Heart left ventricle (tissue), 16 donors: Measurements from ENCODE around the gene MUSK. TPM values are rescaled to one million over a fixed set of nuclear protein-coding genes. Genes with fewer than 3 reads are reported as not detected.

Source experiments
- ATAC-seq, 4 donors: fragments of 200-7000 bp; cut with Tn5 transposase; one replicate each; pipeline ENCODE4 v1.9.1; 2020 to 2022; ENCODE audit warnings: moderate library complexity in 4 of 4, mild to moderate bottlenecking in 3 of 4, moderate number of reproducible peaks in 1 of 4
- DNase-seq, 5 donors: peaks; one replicate each; pipeline ENCODE4 v3.0.0-alpha.2; 2020
- H3K27ac ChIP-seq, 12 donors: fragments of 200-600 bp; sonication (generic) in 4 of 12; one replicate each; pipeline versions ENCODE4 v1.5.0 to v1.8.0; 2016 to 2022; ENCODE audit warnings: mild to moderate bottlenecking in 2 of 12
- H3K27me3 ChIP-seq, 9 donors: fragments of 200-600 bp; sonication (generic) in 2 of 9; one replicate each; pipeline versions ENCODE4 v1.5.1 to v1.8.0; 2016 to 2022; ENCODE audit warnings: mild to moderate bottlenecking in 3 of 9
- H3K36me3 ChIP-seq, 9 donors: fragments of 200-600 bp; sonication (generic) in 2 of 9; one replicate each; pipeline versions ENCODE4 v1.5.0 to v1.8.0; 2018 to 2022; ENCODE audit warnings: mild to moderate bottlenecking in 2 of 9
- H3K4me1 ChIP-seq, 12 donors: fragments of 200-600 bp; sonication (generic) in 4 of 12; one replicate each; pipeline versions ENCODE4 v1.5.0 to v1.8.0; 2016 to 2022; ENCODE audit warnings: mild to moderate bottlenecking in 3 of 12
- H3K4me3 ChIP-seq, 12 donors: fragments of 200-600 bp; sonication (generic) in 4 of 12; one replicate each; pipeline versions ENCODE4 v1.5.0 to v1.8.0; 2017 to 2022; ENCODE audit warnings: mild to moderate bottlenecking in 9 of 12, moderate library complexity in 4 of 12
- H3K9me3 ChIP-seq, 12 donors: fragments of 200-600 bp; sonication (generic) in 4 of 12; one replicate each; pipeline versions ENCODE4 v1.5.0 to v1.8.0; 2016 to 2022; ENCODE audit warnings: mild to moderate bottlenecking in 1 of 12
- CTCF ChIP-seq, 12 donors: fragments of 200-600 bp; sonication (generic) in 4 of 12; IDR thresholded peaks; one replicate each; pipeline versions ENCODE4 v1.5.0 to v1.8.0; 2018 to 2022; ENCODE audit warnings: antibody characterized with exemption in 12 of 12, mild to moderate bottlenecking in 5 of 12
- POLR2A ChIP-seq, 2 donors: fragments of 450-650 bp; IDR thresholded peaks; one replicate each; pipeline ENCODE4 v1.6.1; 2017; ENCODE audit warnings: antibody characterized with exemption in 2 of 2, mild to moderate bottlenecking in 2 of 2, moderate library complexity in 2 of 2
- WGBS, 4 donors: extraction: QIAGEN DNeasy Blood & Tissue Kit in 2 of 4; methylation state at CpG; one replicate each; pipeline versions ENCODE4 v1.1.5 to v1.1.7; 2013 to 2018; 5-methylcytosine and 5-hydroxymethylcytosine counted together
- intact Hi-C, 10 donors: fragments of 100-400 bp; cut with DNase I; formaldehyde crosslinking; loops; one replicate each; pipeline versions ENCODE4 v1.11.1 to v1.14.2; 2022
- polyA plus RNA-seq, 2 donors: library from polyadenylated mRNA; stranded (reverse); fragments of 200-250 nt; gene quantifications; one replicate each; pipeline ENCODE4 v1.2.3, GENCODE V29; 2013
- total RNA-seq, 9 donors: library from RNA; depleted of rRNA in 2 of 9; stranded (reverse); fragments of >200 nt in 2 of 9; fragmentation: NEBNext Ultra II Directional in 3 of 9; extraction: Animal tissue kit (Norgen Biotek cat#: 25700) in 3 of 9; gene quantifications; one replicate each; pipeline versions ENCODE4 v1.1.0 to v1.2.4, GENCODE V29; 2016 to 2023
- donor health status: ischemic (EF 13 %, LVEDD 7.1; RV severe dilation, severe dysfunction).
- donor health status: healthy with polysubstance abuse.
- donor health status: DM: no; HTN: yes; CAD: no.
- donor health status: DM: no; HTN: no; CAD: no.
- donor health status: ischemic (EF 25% LVEDD 6.9; RV normal size, moderate dysfunction).
- donor health status: ischemic (EF 25% LVEDD 5.7; RV mildly dilated, moderate dysfunction).
- donor health status: healthy.
- donor health status: DM: yes; HTN: yes; CAD: no.
- donor health status: ischemic (EF 35%, LVEDD 5.7; RV mildly dilated, moderate dysfunction).
- donor health status: nonischemic (EF 11% LVEDD 7.7; RV severe dilation, severe dysfunction).
- donor health status: DM: yes; HTN: yes; CAD: no.
- donor health status: PGD.
- donor health status: ischemic (EF 29% LVEDD 5.4; RV normal size, mild dysfunction).
- donor health status: nonischemic (EF 23%, LVEDD 6.1; RV moderate dilation, normal function).

Gene MUSK
- total and polyA plus RNA-seq, 11 donors, result 0.23 to 6.0 (median 0.77) TPM

GRCh38 chr9:110797611-110798010, 129.0 kb downstream of the MUSK start:
- intact Hi-C loops, result no loop called here
- 46 to 64% (median 55%) methylated on average over 2 of the region's 2 CpGs for WGBS, 4 donors
- H3K4me3 ChIP-seq, result no peak overlapping the region

GRCh38 chr9:110799396-110799795, 130.8 kb downstream of the MUSK start:
- ATAC-seq (no peak), DNase-seq (no peak)
- 33 to 51% (median 41%) methylated on average over 2 of the region's 2 CpGs for WGBS, 4 donors
- TF ChIP-seq CTCF (IDR thresholded peaks at IDR 0.05) (no peak), POLR2A (IDR thresholded peaks at IDR 0.05) (no peak)
- Histone ChIP-seq H3K4me1 (peaks cover 0 to 22% (median 0%) of the 10 kb centered on the region in 12 donors), H3K36me3 (no peaks in the 10 kb centered on the region), H3K9me3 (no peaks in the 10 kb centered on the region), H3K27me3 (no peaks in the 10 kb centered on the region), H3K4me3 (no peak overlapping the region), H3K27ac (no peak overlapping the region)
- intact Hi-C loops, result no loop called here

More at GRCh38 chr9:110797611-110798010, 129.0 kb downstream of the MUSK start:
- ATAC-seq (no peak), DNase-seq (no peak)
- no peaks in the 10 kb centered on the region for H3K27me3 ChIP-seq
- H3K27ac ChIP-seq, result no peak overlapping the region
- no peaks in the 10 kb centered on the region for H3K9me3 ChIP-seq
- TF ChIP-seq POLR2A (IDR thresholded peaks at IDR 0.05) (no peak), CTCF (IDR thresholded peaks at IDR 0.05) (no peak)
- H3K36me3 ChIP-seq, result no peaks in the 10 kb centered on the region
- peaks cover 0 to 15% (median 0%) of the 10 kb centered on the region in 12 donors for H3K4me1 ChIP-seq

GRCh38 chr9:110801426-110801825, 132.8 kb downstream of the MUSK start:
- Histone ChIP-seq H3K27ac (no peak overlapping the region), H3K9me3 (no peaks in the 10 kb centered on the region), H3K4me1 (peaks cover 0 to 22% (median 0%) of the 10 kb centered on the region in 12 donors), H3K36me3 (no peaks in the 10 kb centered on the region), H3K4me3 (no peak overlapping the region), H3K27me3 (no peaks in the 10 kb centered on the region)
- DNase-seq (no peak), ATAC-seq (no peak)
- intact Hi-C loops, result no loop called here
- 67 to 73% (median 70%) methylated on average over 1 of the region's 1 CpG for WGBS, 4 donors
- TF ChIP-seq CTCF (IDR thresholded peaks at IDR 0.05) (no peak), POLR2A (IDR thresholded peaks at IDR 0.05) (no peak)

- Histone ChIP-seq H3K4me3 (no peak overlapping the region), H3K27ac (peak overlapping the region in 3 of 12 donors; percentile 11 to 53 (median 37)), H3K27me3 (no peaks in the 10 kb centered on the region), H3K9me3 (no peaks in the 10 kb centered on the region), H3K36me3 (no peaks in the 10 kb centered on the region), H3K4me1 (peaks cover 0 to 22% (median 0%) of the 10 kb centered on the region in 12 donors)
- intact Hi-C loops, result no loop called here
- DNase-seq (no peak), ATAC-seq (peak in 3 of 4 donors; percentile 36 to 72 (median 48))
- 60 to 66% (median 63%) methylated on average over 6 of the region's 6 CpGs for WGBS, 4 donors
- TF ChIP-seq CTCF (IDR thresholded peaks at IDR 0.05) (no peak), POLR2A (IDR thresholded peaks at IDR 0.05) (no peak)
Measured at GRCh38 chr9:110802416-110803035, 133.9 kb downstream of the MUSK start.
